ENCODE results near the gene MPZL3.

Gene MPZL3

DNA sequence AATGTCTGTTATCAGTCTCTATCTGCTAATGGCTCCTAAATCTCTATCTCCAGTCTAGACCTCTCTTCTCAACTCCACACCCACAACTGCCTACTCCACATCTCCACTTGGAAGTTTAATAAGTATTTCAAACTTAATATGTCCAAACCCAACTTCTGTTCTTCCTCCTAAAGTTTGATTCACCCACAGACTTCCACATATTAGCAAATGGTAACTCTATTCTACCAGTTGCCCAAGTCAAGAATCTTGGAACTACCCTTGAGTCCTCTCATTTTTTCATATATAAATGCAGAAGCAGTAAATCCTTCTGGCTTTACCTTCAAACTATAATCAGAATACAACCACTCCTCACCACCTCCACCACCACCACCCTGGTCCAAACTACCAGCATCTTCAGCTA, 20.7 kb downstream of the MPZL3 start:
- H3K27me3 ChIP-seq (ENCODE audit: control insufficient read depth, insufficient read depth, low read length) = no peaks in the 10 kb centered on the region
- no peaks in the 10 kb centered on the region; the same call in 1 of the 2 replicates for H3K4me1 ChIP-seq (ENCODE audit: control insufficient read depth, insufficient read depth, low read length)
- no peak overlapping the region for H3K9ac ChIP-seq (ENCODE audit: low read depth, low read length)
- H3K36me3 ChIP-seq (ENCODE audit: control insufficient read depth, insufficient read depth, low read length) = no peaks in the 10 kb centered on the region
- H3K9me3 ChIP-seq (ENCODE audit: control insufficient read depth, insufficient read depth, low read length) = no peaks in the 10 kb centered on the region
- no peak overlapping the region for H3K27ac ChIP-seq (ENCODE audit: low read depth, low read length)
- no peak overlapping the region for H3K4me3 ChIP-seq (ENCODE audit: low read depth, low read length)

DNA sequence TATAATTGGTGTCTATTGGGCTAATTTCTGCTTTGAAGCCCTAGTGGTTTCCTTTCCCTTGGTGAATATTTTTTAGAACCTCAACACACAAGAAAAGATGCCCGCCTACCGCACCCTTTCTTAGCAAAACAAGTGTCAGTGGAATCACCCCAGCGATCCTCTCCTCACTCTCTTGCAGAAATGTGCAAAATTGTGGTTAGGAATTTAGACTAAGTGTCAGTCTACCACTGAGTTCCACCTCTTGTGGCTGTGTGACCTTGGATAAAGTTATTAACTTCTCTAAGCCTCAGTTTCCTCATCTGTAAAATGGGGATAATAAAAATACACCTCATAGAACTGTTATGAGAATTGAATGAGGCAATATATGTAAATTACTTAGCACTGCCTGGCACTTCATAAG, 22.1 kb downstream of the MPZL3 start:
- H3K9ac ChIP-seq (ENCODE audit: low read depth, low read length) = no peak overlapping the region
- no peaks in the 10 kb centered on the region for H3K27me3 ChIP-seq (ENCODE audit: control insufficient read depth, insufficient read depth, low read length)
- H3K36me3 ChIP-seq (ENCODE audit: control insufficient read depth, insufficient read depth, low read length) = no peaks in the 10 kb centered on the region
- no peak overlapping the region for H3K27ac ChIP-seq (ENCODE audit: low read depth, low read length)
- no peak overlapping the region for H3K4me3 ChIP-seq (ENCODE audit: low read depth, low read length)
- no peaks in the 10 kb centered on the region for H3K9me3 ChIP-seq (ENCODE audit: control insufficient read depth, insufficient read depth, low read length)
- H3K4me1 ChIP-seq (ENCODE audit: control insufficient read depth, insufficient read depth, low read length) = no peaks in the 10 kb centered on the region; the same call in 1 of the 2 replicates

DNA sequence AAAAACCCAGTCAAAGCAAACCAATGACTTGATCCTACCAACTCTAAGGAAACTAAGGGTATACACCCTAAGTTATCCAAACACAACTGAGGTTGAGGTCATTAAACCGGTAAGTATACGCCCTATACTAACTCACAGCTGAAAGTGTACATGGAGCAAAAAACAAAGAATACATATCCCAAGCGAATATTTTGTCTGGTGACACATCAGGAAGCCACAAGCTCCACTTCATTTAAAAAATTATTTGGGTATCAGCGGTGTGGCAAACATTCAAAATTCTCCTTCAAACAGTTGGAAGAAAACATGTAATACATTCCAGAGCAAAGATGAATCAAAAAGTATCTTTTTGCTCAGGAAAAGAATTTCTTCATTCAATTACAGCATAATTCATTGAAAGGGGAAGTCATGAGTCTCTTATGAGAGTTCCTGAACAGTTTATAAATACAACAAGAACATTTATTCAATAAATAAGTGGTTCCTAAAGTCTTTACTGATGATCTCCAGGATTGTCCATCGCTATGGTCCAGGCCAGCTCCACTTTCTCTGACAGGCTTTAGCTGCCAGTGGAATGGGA, 22.8 kb downstream of the MPZL3 start:
- Histone ChIP-seq H3K4me1 (ENCODE audit: control insufficient read depth, insufficient read depth, low read length) (no peaks in the 10 kb centered on the region; the same call in 1 of the 2 replicates), H3K36me3 (ENCODE audit: control insufficient read depth, insufficient read depth, low read length) (no peaks in the 10 kb centered on the region), H3K9me3 (ENCODE audit: control insufficient read depth, insufficient read depth, low read length) (no peaks in the 10 kb centered on the region), H3K27ac (ENCODE audit: low read depth, low read length) (no peak overlapping the region), H3K9ac (ENCODE audit: low read depth, low read length) (no peak overlapping the region), H3K4me3 (ENCODE audit: low read depth, low read length) (no peak overlapping the region), H3K27me3 (ENCODE audit: control insufficient read depth, insufficient read depth, low read length) (no peaks in the 10 kb centered on the region)

DNA sequence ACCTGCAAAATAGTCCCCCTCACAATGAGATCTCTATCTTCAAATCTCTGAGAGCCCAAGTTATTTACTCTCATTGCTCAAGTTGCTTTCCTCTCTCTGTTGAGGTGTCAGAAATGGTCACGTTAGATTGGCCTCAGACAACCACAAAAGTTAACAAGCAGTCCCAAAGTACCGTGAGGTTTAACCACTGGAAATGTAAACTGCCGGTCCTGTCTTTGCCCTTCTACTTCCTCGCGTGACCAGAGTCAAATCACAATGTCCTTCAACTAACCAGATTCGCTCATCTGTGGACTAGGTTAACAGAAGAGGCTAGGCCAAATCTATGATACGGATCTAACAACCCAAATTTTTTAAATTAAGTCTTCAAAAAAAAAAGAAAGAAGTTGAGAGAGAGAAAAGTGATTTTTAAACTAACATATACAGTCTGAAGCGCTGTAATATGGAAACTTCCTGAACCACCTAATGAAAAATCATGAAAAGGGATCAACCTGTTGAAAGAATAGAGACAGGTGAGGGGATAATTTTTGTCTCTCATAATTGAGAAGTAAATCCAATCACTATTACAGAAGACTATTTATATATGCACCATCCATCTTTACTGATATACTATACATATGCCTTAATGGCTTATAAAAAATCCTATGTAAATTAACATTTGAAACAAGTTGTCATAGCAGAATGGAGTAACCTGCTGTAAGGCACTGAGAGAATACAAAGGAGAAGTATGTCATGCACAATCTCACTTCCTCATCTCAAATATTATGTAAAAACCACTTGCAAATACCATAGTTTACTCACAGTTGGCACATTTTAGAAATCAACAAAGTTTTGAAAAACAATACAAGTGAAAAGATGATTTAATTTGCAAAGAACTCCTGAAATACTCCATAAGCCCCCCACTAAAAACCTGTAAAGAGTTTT, 24.0 kb downstream of the MPZL3 start:
- H3K4me1 ChIP-seq (ENCODE audit: control insufficient read depth, insufficient read depth, low read length) = no peaks in the 10 kb centered on the region; the same call in 1 of the 2 replicates
- H3K27ac ChIP-seq (ENCODE audit: low read depth, low read length) = no peak overlapping the region
- no peaks in the 10 kb centered on the region for H3K27me3 ChIP-seq (ENCODE audit: control insufficient read depth, insufficient read depth, low read length)
- H3K4me3 ChIP-seq (ENCODE audit: low read depth, low read length) = no peak overlapping the region
- no peak overlapping the region for H3K9ac ChIP-seq (ENCODE audit: low read depth, low read length)
- H3K9me3 ChIP-seq (ENCODE audit: control insufficient read depth, insufficient read depth, low read length) = no peaks in the 10 kb centered on the region
- H3K36me3 ChIP-seq (ENCODE audit: control insufficient read depth, insufficient read depth, low read length) = no peaks in the 10 kb centered on the region

DNA sequence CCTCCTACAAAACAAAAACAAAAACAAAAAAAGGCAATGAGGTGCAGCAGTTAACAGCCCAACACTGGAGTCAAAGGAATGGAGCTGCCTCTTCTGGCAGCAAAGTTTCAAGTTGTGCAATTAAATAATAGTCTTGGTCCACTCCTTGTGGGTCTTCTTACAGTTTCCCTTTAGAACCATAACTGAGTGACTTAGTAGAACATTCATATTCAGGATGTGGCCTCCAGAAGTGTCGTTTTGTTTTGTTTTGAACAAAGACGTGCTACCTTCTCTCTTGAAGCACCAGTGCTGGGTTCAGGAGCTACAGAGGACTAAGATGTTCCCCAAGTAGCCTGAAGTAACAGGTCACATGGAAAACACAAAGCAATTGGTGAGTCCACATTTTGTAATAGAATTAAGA, 25.4 kb downstream of the MPZL3 start:
- H3K4me3 ChIP-seq (ENCODE audit: low read depth, low read length) = no peak overlapping the region
- H3K36me3 ChIP-seq (ENCODE audit: control insufficient read depth, insufficient read depth, low read length) = no peaks in the 10 kb centered on the region
- H3K27me3 ChIP-seq (ENCODE audit: control insufficient read depth, insufficient read depth, low read length) = no peaks in the 10 kb centered on the region
- H3K9ac ChIP-seq (ENCODE audit: low read depth, low read length) = no peak overlapping the region
- no peaks in the 10 kb centered on the region for H3K9me3 ChIP-seq (ENCODE audit: control insufficient read depth, insufficient read depth, low read length)
- no peaks in the 10 kb centered on the region for H3K4me1 ChIP-seq (ENCODE audit: control insufficient read depth, insufficient read depth, low read length)
- H3K27ac ChIP-seq (ENCODE audit: low read depth, low read length) = no peak overlapping the region

DNA sequence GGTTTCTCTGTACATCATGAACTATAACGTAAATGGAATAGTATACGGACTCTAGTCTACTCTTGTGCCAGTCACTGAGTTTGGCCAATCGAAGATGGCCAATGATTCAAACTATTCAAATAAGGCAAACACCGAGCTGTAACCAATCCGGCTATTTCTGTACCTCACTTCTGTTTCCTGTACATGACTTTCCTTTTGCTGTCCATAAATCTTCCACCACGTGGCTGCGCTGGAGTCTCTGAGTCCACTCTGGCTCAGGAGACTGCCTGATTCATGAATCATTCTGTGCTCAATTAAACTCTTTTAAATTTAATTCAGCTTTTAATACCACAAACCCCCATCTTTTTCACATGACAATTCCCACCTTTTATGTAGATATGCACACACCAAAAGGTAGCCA, 25.9 kb downstream of the MPZL3 start:
- no peak overlapping the region for H3K27ac ChIP-seq (ENCODE audit: low read depth, low read length)
- no peaks in the 10 kb centered on the region for H3K4me1 ChIP-seq (ENCODE audit: control insufficient read depth, insufficient read depth, low read length)
- H3K27me3 ChIP-seq (ENCODE audit: control insufficient read depth, insufficient read depth, low read length) = no peaks in the 10 kb centered on the region
- H3K9me3 ChIP-seq (ENCODE audit: control insufficient read depth, insufficient read depth, low read length) = no peaks in the 10 kb centered on the region
- no peak overlapping the region for H3K4me3 ChIP-seq (ENCODE audit: low read depth, low read length)
- H3K36me3 ChIP-seq (ENCODE audit: control insufficient read depth, insufficient read depth, low read length) = no peaks in the 10 kb centered on the region
- no peak overlapping the region for H3K9ac ChIP-seq (ENCODE audit: low read depth, low read length)

DNA sequence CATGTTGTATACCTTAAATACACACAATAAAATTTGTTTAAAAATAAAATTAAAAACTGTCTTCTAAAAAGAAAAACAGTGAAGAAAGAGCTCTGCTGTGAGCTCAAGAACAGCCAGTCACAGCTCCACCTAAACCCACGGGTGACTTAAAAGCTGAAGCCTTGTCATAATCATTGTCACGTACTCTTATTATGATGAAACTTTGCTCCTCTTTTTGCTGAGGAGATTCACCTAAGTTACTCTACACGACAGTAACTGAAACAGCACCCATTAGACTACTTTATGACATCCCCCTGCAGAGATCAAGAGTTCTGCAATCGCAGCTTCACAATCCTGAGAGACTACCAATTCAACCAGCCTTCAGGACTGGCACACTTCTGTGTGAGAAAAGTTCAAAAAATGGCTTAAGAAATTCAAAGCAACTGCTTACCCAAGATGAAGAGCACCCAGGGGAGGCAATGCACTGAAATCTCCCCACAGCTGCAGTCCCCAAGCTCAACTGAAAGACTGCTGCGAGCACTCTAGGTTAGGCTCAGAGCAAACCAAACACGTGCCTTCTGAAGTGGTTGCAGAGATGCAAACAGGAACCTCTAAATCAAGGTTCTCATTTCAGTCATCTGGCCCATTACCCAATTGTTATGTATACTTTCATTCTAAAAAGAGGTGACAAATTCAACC, 27.5 kb downstream of the MPZL3 start, which contains the start of gene JAML:
Gene JAML (minus strand): TSS at position 501 of the 678 bp plus-strand sequence. CDS start 10,145 bp downstream, outside the sequence.
- H3K4me3 ChIP-seq (ENCODE audit: low read depth, low read length) = no peak within 1 kb of the TSS
- H3K36me3 ChIP-seq (ENCODE audit: control insufficient read depth, insufficient read depth, low read length) = no peaks in the 10 kb centered on the region
- H3K9me3 ChIP-seq (ENCODE audit: control insufficient read depth, insufficient read depth, low read length) = no peaks in the 10 kb centered on the region
- H3K9ac ChIP-seq (ENCODE audit: low read depth, low read length) = no peak within 1 kb of the TSS
- H3K27me3 ChIP-seq (ENCODE audit: control insufficient read depth, insufficient read depth, low read length) = no peaks in the 10 kb centered on the region
- H3K27ac ChIP-seq (ENCODE audit: low read depth, low read length) = no peak within 1 kb of the TSS
- H3K4me1 ChIP-seq (ENCODE audit: control insufficient read depth, insufficient read depth, low read length) = no peaks in the 10 kb centered on the region

DNA sequence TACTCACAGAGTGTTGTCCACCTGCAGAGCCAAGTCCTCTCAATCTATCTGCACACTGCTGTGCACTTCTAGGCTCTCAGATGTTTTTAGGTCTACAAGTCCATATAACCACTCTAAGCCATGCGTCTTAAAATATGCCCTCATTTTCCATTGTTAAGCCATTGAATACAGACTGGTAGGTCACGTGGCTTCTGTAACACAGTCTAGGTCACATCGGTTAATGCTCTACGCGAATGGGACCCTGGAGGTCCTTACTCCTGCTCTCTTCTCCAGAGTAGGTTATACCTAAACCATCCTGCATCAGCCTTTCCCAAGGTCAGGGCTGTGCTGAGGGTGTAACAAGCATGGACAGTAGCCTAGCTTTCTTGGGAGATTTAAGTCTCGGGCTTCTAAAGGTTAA, 28.2 kb downstream of the MPZL3 start:
- H3K36me3 ChIP-seq (ENCODE audit: control insufficient read depth, insufficient read depth, low read length) = no peaks in the 10 kb centered on the region
- no peaks in the 10 kb centered on the region for H3K4me1 ChIP-seq (ENCODE audit: control insufficient read depth, insufficient read depth, low read length)
- no peak overlapping the region for H3K27ac ChIP-seq (ENCODE audit: low read depth, low read length)
- H3K9me3 ChIP-seq (ENCODE audit: control insufficient read depth, insufficient read depth, low read length) = no peaks in the 10 kb centered on the region
- H3K4me3 ChIP-seq (ENCODE audit: low read depth, low read length) = no peak overlapping the region
- H3K9ac ChIP-seq (ENCODE audit: low read depth, low read length) = no peak overlapping the region
- no peaks in the 10 kb centered on the region for H3K27me3 ChIP-seq (ENCODE audit: control insufficient read depth, insufficient read depth, low read length)

DNA sequence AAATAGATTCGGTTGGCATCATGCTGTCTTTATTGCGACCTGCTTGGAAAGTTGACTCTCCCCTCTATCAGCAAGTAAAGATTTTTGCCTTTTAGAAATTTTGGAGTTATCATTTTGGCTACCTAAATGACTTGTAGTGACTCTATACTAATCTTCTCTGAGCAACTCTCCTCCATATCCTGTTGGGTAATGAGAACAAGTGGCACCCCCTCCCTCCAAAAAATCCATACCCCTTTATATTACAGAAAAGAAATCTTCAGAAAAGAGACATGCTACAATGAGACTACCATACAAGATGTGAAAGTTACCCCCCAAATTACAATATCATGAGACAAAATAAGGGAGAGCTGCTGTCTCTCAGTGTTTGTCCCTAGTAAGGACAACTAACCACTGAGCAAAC, 28.6 kb downstream of the MPZL3 start:
- no peak overlapping the region for H3K4me3 ChIP-seq (ENCODE audit: low read depth, low read length)
- no peak overlapping the region for H3K27ac ChIP-seq (ENCODE audit: low read depth, low read length)
- no peak overlapping the region for H3K9ac ChIP-seq (ENCODE audit: low read depth, low read length)
- H3K27me3 ChIP-seq (ENCODE audit: control insufficient read depth, insufficient read depth, low read length) = no peaks in the 10 kb centered on the region
- no peaks in the 10 kb centered on the region for H3K9me3 ChIP-seq (ENCODE audit: control insufficient read depth, insufficient read depth, low read length)
- H3K4me1 ChIP-seq (ENCODE audit: control insufficient read depth, insufficient read depth, low read length) = no peaks in the 10 kb centered on the region
- H3K36me3 ChIP-seq (ENCODE audit: control insufficient read depth, insufficient read depth, low read length) = no peaks in the 10 kb centered on the region

DNA sequence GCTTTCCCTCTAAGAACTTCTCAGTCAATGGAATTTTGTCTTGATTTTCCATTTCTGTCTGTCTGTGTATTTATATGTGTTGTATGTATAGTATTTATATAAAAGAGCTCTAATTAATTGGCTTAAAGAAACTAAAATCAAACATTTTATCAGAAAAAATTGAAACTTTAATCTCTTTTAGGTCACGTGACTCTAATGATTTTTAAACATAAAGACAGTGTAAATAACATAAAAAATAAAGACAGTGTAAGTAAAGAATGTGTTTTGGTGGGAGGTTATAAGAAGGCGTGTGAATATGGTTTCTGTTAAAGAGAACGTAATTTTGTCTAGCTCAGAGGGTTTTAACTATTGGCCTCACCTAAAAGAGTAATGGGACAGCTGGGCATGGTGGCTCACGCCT, 29.7 kb downstream of the MPZL3 start:
- Histone ChIP-seq H3K36me3 (ENCODE audit: control insufficient read depth, insufficient read depth, low read length) (no peaks in the 10 kb centered on the region), H3K27ac (ENCODE audit: low read depth, low read length) (no peak overlapping the region), H3K4me1 (ENCODE audit: control insufficient read depth, insufficient read depth, low read length) (no peaks in the 10 kb centered on the region), H3K9ac (ENCODE audit: low read depth, low read length) (no peak overlapping the region), H3K9me3 (ENCODE audit: control insufficient read depth, insufficient read depth, low read length) (no peaks in the 10 kb centered on the region), H3K4me3 (ENCODE audit: low read depth, low read length) (no peak overlapping the region), H3K27me3 (ENCODE audit: control insufficient read depth, insufficient read depth, low read length) (no peaks in the 10 kb centered on the region)

DNA sequence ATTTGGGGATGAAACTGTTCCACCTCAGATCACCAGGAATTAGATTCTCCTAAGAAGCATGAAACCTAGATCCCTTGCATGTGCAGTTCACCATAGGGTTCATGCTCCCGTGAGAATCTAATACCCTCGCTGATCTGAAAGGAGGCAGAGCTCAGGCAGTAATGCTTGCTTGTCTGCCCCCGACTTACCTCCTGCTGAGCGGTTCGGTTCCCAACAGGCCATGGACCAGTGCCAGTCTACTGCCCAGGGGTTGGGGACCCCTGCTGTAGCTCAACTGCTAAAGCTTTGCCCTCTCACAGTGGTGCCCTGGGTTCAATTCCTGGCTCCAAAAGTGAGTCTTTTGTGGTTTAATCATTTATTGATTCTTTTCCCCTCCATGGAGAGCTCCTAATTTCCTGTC, 30.7 kb downstream of the MPZL3 start:
- no peaks in the 10 kb centered on the region for H3K36me3 ChIP-seq (ENCODE audit: control insufficient read depth, insufficient read depth, low read length)
- no peaks in the 10 kb centered on the region for H3K4me1 ChIP-seq (ENCODE audit: control insufficient read depth, insufficient read depth, low read length)

More for the DNA sequence above, 30.7 kb downstream of the MPZL3 start:
- Histone ChIP-seq H3K9ac (ENCODE audit: low read depth, low read length) (no peak overlapping the region), H3K27ac (ENCODE audit: low read depth, low read length) (no peak overlapping the region), H3K4me3 (ENCODE audit: low read depth, low read length) (no peak overlapping the region), H3K27me3 (ENCODE audit: control insufficient read depth, insufficient read depth, low read length) (no peaks in the 10 kb centered on the region), H3K9me3 (ENCODE audit: control insufficient read depth, insufficient read depth, low read length) (no peaks in the 10 kb centered on the region)

All from HUES48 (cell line).